CD4-positive, alpha-beta T cell treated with Interleukin-21 for 1 hour (primary cell): ENCODE results near the gene TOP3A.
"Not testable (repeated sequence)": the region's sequence is repeated elsewhere in the genome, so short reads cannot be mapped to it uniquely, and the experiment has no call there.

ENCODE experiments used
- DNase-seq: peaks from one replicate; pipeline ENCODE4 v3.0.0-alpha.2; 2020

TOP3A gene

GRCh38 chr17:18323007-18323406 lies 8.2 kb upstream of the TOP3A start:
- DNase-seq, result no peak

DNA sequence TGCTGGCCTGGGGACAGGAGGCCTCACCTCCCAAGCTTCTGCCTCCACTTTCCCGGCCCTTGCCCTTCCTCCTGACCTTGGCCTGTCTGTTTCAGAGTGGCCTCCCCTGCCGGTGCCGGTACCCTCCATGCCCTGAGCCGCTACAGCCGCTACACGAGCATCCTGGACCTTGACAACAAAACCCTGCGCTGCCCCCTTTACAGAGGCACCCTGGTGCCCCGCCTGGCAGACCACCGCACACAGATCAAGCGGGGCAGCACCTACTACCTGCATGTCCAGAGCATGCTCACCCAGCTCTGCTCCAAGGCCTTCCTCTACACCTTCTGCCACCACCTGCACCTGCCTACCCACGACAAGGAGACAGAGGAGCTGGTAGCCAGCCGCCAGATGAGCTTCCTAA lies 7.7 kb upstream of the TOP3A start:
- no peak for DNase-seq

DNA sequence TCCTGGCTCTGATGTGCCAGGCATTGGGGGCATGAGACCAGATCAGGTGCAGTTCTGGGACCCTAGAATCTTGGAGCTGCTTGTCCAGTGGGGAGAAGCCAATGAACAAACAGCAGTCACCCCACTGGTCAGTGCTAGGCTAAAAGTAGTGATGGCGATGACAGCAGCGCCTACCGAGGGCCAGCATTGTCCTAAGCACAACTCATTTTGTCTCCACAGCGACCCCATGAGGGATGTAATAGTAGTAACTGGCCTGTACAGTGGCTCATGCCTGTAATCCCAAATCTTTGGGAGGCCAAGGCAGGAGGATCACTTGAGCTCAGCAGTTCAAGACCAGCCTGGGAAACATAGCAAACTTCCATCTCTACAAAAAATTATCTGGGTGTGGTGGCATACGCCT lies 6.5 kb upstream of the TOP3A start:
- DNase-seq, result no peak

DNA sequence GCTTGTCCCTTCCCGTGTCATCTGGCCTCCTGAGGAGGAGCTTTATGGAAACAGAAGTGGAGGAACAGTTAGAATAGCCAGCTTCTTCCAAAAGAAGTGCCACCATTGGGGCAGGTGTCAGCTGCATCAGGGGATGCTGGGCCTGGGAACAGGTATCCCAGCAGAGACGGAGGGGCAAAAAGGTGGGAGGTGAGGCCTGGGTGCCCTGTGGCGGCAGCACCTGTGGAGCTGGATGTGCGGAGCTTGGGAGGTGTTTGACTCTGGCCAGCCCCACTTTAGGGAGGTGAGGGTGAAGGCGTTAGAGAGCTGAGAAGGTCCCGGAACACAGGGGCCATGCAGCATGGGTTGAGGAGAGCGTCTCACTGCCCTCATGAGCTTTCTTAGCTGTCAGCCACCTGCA lies 5.5 kb upstream of the TOP3A start:
- DNase-seq, result no peak

GRCh38 chr17:18319604-18320256 lies 4.9 kb upstream of the TOP3A start:
- DNase-seq, result peak; percentile 11

DNA sequence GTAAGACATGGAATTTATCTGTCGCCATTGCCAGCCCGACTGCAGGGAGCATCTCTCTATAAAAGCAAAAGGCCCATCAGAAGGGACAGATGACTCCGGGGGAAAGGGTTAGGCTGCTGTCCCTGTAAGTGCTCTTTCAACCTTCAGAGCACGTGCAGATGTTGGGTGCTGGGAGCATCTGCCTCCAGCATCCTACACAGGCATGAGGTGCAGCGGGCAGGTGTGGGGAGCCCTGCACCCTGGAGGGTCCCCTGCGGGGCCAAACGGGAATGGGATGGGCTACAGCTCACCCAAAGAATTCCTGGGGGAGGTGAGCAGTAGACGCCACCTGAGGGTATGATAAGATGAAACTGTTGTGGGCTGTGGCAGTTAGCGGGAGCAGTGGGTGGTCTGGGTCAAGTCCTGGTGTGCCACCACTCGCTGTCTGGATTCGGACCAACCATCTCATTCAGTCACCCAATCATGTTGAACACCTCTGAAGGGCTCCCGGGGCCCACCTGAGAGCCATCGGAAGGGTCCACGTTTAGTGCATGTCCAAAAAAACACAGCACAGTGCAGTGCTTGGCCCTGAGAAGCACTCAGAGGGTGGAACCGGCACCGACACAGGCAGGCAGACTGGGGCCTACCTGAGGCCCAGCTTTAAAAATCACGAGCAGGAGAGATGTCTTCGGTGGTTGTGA lies 4.1 kb upstream of the TOP3A start:
- no peak for DNase-seq

GRCh38 chr17:18318117-18318516 lies 3.3 kb upstream of the TOP3A start:
- DNase-seq, result no peak

DNA sequence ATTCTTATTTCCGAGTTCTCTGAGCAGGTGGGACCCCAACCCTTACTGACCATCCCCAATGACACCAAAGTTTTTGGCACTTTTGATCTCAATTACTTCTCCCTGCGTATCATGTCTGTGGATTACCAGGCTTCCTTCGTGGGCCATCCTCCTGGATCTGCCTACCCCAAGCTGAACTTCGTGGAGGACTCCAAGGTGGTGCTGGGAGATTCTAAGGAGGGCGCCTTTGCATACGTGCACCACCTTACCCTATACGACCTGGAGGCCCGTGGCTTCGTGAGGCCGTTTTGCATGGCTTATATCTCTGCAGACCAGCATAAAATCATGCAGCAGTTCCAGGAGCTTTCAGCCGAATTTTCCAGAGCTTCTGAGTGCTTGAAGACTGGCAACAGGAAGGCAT lies 1.2 kb upstream of the TOP3A start:
- no peak for DNase-seq

GRCh38 chr17:18315562-18315922 lies 748 bp upstream of the TOP3A start:
- peak; percentile 58 for DNase-seq

- no peak for DNase-seq
Measured at GRCh38 chr17:18314059-18314730, 599 bp downstream of the TOP3A start.

- no peak for DNase-seq
Measured at GRCh38 chr17:18309202-18309601, 5.6 kb downstream of the TOP3A start.

GRCh38 chr17:18303206-18303605 lies 11.6 kb downstream of the TOP3A start:
- DNase-seq, result not testable (repeated sequence)

DNA sequence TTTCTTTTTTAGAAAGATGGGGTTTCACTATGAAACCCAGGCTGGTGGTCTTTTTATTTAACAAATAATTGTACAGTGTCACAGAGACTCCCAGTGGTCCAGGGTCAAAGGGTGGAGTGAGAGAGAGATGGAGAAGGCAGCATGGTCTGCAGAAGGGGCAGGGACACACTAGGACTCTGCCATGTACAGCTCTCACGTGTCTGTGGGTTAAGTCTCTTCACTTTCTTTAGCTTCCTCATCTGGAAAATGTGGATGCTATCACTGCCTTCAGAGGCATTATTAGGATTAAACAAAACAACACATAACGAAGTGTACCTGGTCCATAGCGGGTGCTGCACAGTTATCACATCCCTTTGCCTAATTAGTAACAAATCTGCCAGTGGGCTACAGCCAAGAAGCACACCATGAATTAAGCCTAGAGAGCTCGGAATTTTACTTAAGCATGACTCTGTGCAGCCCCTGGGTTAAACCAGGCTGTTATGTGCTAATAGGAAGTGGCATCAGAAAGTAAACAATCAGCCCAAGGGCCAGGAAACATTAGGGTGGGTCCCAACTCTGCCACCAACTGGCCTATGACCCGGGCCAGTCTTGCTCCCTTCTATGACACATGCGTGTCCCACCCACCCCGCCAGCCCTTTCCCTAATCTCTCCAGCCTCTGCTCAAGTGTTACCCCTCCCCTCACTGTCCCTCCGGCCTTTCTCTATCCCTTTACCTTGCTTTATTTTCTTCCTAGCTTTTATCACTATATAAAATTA lies 13.9 kb downstream of the TOP3A start:
- DNase-seq, result no peak

GRCh38 chr17:18298061-18298460 lies 16.7 kb downstream of the TOP3A start:
- not testable (repeated sequence) for DNase-seq

GRCh38 chr17:18291718-18292540 lies 22.9 kb downstream of the TOP3A start:
- no peak for DNase-seq

- no peak for DNase-seq
Measured at GRCh38 chr17:18285296-18285695, 29.5 kb downstream of the TOP3A start.

- DNase-seq, result no peak
Measured at GRCh38 chr17:18281788-18282187, 33.0 kb downstream of the TOP3A start.

DNA sequence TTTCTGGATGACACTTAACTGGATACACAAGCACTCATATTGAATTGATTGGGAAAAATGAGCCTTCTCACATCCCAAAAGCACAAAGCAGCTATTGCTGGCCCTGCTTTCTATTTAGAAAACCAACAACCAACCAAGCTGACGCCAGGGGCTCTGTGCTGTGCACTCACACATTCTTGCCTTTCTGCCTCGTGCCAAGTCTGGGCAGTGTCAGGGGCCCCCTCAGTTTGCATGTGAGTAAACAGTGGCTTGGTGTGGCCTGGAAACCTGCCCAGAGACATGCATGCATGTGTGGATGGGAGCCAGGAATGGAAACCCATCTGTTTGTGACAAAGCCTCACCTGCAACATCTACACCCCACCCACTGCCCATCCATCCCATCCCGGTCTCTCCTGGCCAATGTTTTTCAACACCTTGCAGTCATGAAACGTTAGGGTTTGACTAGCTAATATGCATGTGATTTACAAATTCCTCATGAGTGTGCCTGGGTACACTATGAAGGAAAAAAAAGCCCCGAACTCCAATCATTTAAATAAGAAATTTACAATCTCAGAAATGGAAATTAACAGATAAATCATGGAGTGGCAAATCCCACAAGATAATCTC lies 33.9 kb downstream of the TOP3A start:
- no peak for DNase-seq

DNA sequence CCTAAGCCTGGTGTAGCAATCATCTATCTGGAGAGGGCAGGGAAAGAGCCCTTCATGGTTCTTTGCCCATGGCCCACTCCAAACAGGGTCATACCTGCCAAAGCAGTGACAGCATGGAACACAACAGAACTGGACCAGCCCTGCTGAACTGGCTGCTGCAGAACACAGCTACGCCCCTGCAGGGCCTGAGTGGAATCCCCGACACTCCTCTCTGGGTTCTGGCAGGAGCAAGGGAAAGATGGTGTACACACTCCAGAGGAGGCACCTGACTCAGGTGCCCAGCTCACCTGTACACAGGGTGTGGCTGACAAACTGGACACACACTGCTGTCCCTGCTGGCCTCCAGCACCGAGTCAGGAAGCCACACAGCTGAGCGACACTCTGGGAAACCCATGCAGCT lies 34.5 kb downstream of the TOP3A start:
- DNase-seq, result no peak

DNA sequence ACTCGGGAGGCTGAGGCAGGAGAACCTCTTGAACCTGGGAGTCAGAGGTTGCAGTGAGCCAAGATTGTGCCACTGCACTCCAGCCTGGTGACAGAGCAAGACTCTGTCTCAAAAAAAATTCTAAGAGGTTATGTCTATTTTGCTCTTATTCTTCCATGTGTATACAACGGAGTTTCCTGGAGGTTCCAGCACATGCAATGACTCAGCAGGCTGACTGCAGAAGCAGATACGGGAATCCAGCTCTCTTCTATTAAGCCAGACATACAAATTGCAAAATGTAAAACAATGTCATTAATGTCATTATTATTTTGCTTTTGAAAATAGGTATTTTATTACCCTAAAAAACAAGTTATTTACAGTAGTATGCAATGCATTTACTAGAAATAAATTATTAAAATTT lies 35.9 kb downstream of the TOP3A start:
- no peak for DNase-seq

DNA sequence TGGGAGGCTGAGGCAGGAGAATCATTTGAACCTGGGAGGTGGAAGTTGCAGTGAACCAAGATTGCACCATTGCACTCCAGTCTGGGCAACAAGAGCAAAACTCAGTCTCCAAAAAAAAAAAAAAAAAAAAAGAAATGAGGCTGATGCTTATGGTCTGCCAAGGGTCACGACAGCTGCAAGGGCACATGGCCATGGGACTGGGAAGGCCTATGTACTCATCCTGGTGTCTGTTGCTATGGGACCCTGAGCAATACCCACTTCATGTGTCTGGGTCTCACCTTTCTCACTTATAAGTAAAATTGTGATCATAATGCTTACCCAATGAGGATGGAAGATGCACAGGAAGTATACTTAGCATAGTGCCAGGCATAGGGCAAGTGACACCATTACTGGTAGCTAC lies 37.7 kb downstream of the TOP3A start:
- DNase-seq, result no peak
